WTC11 (cell line): Measurements from ENCODE around the gene SHISA6. TPM values are rescaled to one million over a fixed set of nuclear protein-coding genes. Genes with fewer than 3 reads are reported as not detected.

Source experiments
- ATAC-seq: fragments of 200-7000 bp; cut with Tn5 transposase; 2 replicates; pipeline ENCODE4 v1.10.0; 2021; ENCODE audit warnings: mild to moderate bottlenecking, moderate library complexity
- CTCF ChIA-PET: fragments of 300-600 bp; sonication (Branson Sonifier 250); formaldehyde crosslinking; loops from one replicate; lab custom pipeline; 2021; ENCODE audit warnings: antibody characterized with exemption; lab: Charles Lee
- POLR2A ChIA-PET: fragments of 350-600 bp; sonication (Branson Sonifier 250); formaldehyde crosslinking; loops from one replicate; lab custom pipeline; 2021; ENCODE audit warnings: antibody characterized with exemption; lab: Charles Lee
- DNase-seq: peaks from one replicate; pipeline ENCODE4 v3.0.0; 2021; ENCODE audit warnings: low spot score
- H3K27ac Mint-ChIP-seq: 2 replicates; pipeline ENCODE4 v1.8.0; 2021; ENCODE audit warnings: mixed read lengths
- H3K27me3 Mint-ChIP-seq: 2 replicates; pipeline ENCODE4 v1.8.0; 2021; ENCODE audit warnings: low read depth, mild to moderate bottlenecking, moderate library complexity, mixed read lengths
- H3K36me3 Mint-ChIP-seq: 2 replicates; pipeline ENCODE4 v1.8.0; 2021; ENCODE audit warnings: mixed read lengths
- H3K4me1 Mint-ChIP-seq: 2 replicates; pipeline ENCODE4 v1.8.0; 2022; ENCODE audit warnings: mixed read lengths
- H3K4me3 Mint-ChIP-seq: 2 replicates; pipeline ENCODE4 v1.8.0; 2021; ENCODE audit warnings: mild to moderate bottlenecking, moderate library complexity, mixed read lengths
- H3K9me3 Mint-ChIP-seq: 2 replicates; pipeline ENCODE4 v1.8.0; 2021; ENCODE audit warnings: mixed read lengths
- EMX1 ChIP-seq: fragments of 250-450 bp; sonication (Bioruptor Pico); IDR thresholded peaks from 2 replicates; pipeline ENCODE4 v1.8.0; 2021; ENCODE audit warnings: mild to moderate bottlenecking
- FOXK1 ChIP-seq: sonication (generic); formaldehyde crosslinking; IDR thresholded peaks from 2 replicates; pipeline ENCODE4 v1.8.0; 2022; ENCODE audit warnings: mild to moderate bottlenecking, moderate library complexity, missing genetic modification reagents
- FOXP1 ChIP-seq: sonication (generic); formaldehyde crosslinking; IDR thresholded peaks from 2 replicates; pipeline ENCODE4 v1.8.0; 2022; ENCODE audit warnings: missing genetic modification reagents, mild to moderate bottlenecking, moderate library complexity, borderline replicate concordance
- GABPB1 ChIP-seq: sonication (generic); formaldehyde crosslinking; IDR thresholded peaks from 2 replicates; pipeline ENCODE4 v1.8.1; 2023; ENCODE audit warnings: mild to moderate bottlenecking, missing genetic modification reagents
- JAZF1 ChIP-seq: fragments of 250-450 bp; sonication (Bioruptor Pico); IDR thresholded peaks from 2 replicates; pipeline ENCODE4 v1.9.0; 2021; ENCODE audit warnings: moderate library complexity, mild to moderate bottlenecking, inconsistent platforms
- NFYB ChIP-seq: sonication (generic); formaldehyde crosslinking; conservative IDR thresholded peaks from 2 replicates; pipeline ENCODE4 v1.8.0; 2022; ENCODE audit warnings: low read depth, missing genetic modification reagents
- OVOL2 ChIP-seq: fragments of 250-450 bp; sonication (Bioruptor Pico); IDR thresholded peaks from 2 replicates; pipeline ENCODE4 v1.9.0; 2021; ENCODE audit warnings: mild to moderate bottlenecking, borderline replicate concordance
- PRRX2 ChIP-seq: fragments of 250-450 bp; sonication (Bioruptor Pico); IDR thresholded peaks from 2 replicates; pipeline ENCODE4 v1.8.0; 2021; ENCODE audit warnings: mild to moderate bottlenecking
- SP1 ChIP-seq: sonication (generic); formaldehyde crosslinking; conservative IDR thresholded peaks from 2 replicates; pipeline ENCODE4 v1.8.1; 2022; ENCODE audit warnings: missing genetic modification reagents
- TEAD1 ChIP-seq: sonication (generic); formaldehyde crosslinking; IDR thresholded peaks from 2 replicates; pipeline ENCODE4 v1.8.0; 2022; ENCODE audit warnings: mild to moderate bottlenecking, missing genetic modification reagents
- ZBTB21 ChIP-seq: sonication (generic); formaldehyde crosslinking; IDR thresholded peaks from 2 replicates; pipeline ENCODE4 v1.8.1; 2023; ENCODE audit warnings: mild to moderate bottlenecking, missing genetic modification reagents, borderline replicate concordance
- ZNF138 ChIP-seq: sonication (generic); formaldehyde crosslinking; conservative IDR thresholded peaks from 2 replicates; pipeline ENCODE4 v1.8.1; 2022; ENCODE audit warnings: mild to moderate bottlenecking, moderate library complexity, missing genetic modification reagents
- ZNF219 ChIP-seq: sonication (generic); formaldehyde crosslinking; IDR thresholded peaks from 2 replicates; pipeline ENCODE4 v1.8.0; 2023; ENCODE audit warnings: missing genetic modification reagents, mild to moderate bottlenecking, borderline replicate concordance
- ZNF263 ChIP-seq: sonication (generic); formaldehyde crosslinking; IDR thresholded peaks from 2 replicates; pipeline ENCODE4 v1.8.1; 2022; ENCODE audit warnings: low read depth, mild to moderate bottlenecking, moderate library complexity, missing genetic modification reagents
- ZNF317 ChIP-seq: sonication (generic); formaldehyde crosslinking; IDR thresholded peaks from 2 replicates; pipeline ENCODE4 v1.8.1; 2023; ENCODE audit warnings: low read depth, mild to moderate bottlenecking, moderate library complexity, missing genetic modification reagents, borderline replicate concordance
- total RNA-seq: library from RNA; stranded (reverse); gene quantifications from 3 replicates; pipeline ENCODE4 v1.2.3, GENCODE V29; 2021
- TF ChIP-seq, protein P1 (sequence below): sonication (generic); formaldehyde crosslinking; IDR thresholded peaks from 2 replicates; pipeline ENCODE4 v1.8.0; 2023; ENCODE audit warnings: missing genetic modification reagents
- TF ChIP-seq, protein P2 (sequence below): sonication (generic); formaldehyde crosslinking; IDR thresholded peaks from 2 replicates; pipeline ENCODE4 v1.8.0; 2023; ENCODE audit warnings: mild to moderate bottlenecking, missing genetic modification reagents
- TF ChIP-seq, protein P3 (sequence below): fragments of 250-450 bp; sonication (Bioruptor Pico); IDR thresholded peaks from 2 replicates; pipeline ENCODE4 v1.9.0; 2021; ENCODE audit warnings: mild to moderate bottlenecking, borderline replicate concordance
- TF ChIP-seq, protein P4 (sequence below): sonication (generic); formaldehyde crosslinking; IDR thresholded peaks from 2 replicates; pipeline ENCODE4 v1.8.1; 2023; ENCODE audit warnings: mild to moderate bottlenecking, missing genetic modification reagents
- TF ChIP-seq, protein P5 (sequence below): sonication (generic); formaldehyde crosslinking; IDR thresholded peaks from 2 replicates; pipeline ENCODE4 v1.8.1; 2022; ENCODE audit warnings: mild to moderate bottlenecking, missing genetic modification reagents, moderate library complexity, borderline replicate concordance
- TF ChIP-seq, protein P6 (sequence below): fragments of 250-450 bp; sonication (Bioruptor Pico); IDR thresholded peaks from 2 replicates; pipeline ENCODE4 v1.9.0; 2021; ENCODE audit warnings: moderate library complexity, mild to moderate bottlenecking, inconsistent platforms, borderline replicate concordance

SHISA6 gene
- total RNA-seq, 1 experiment from 2014 or later, result 1.1 TPM

DNA sequence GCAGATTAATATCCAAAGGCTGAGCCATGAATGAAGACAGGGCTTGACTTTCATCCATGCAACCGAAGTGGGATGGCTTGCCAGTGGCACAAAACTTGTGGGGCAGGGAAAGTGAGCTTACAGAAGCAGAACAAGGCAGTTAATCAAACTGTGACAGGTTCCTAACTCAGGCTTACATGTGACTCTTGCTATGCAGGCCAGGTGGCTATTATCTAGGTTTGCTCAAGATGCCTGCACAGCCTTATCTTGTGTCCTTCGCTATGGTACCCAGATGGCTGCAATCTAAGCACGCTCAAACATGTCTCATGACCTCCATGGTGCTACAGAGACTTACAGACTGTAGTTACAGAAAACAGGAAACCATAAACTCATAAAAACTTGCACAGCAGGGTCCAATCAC lies 348.7 kb downstream of the SHISA6 start:
- TF ChIP-seq, protein P1, sequence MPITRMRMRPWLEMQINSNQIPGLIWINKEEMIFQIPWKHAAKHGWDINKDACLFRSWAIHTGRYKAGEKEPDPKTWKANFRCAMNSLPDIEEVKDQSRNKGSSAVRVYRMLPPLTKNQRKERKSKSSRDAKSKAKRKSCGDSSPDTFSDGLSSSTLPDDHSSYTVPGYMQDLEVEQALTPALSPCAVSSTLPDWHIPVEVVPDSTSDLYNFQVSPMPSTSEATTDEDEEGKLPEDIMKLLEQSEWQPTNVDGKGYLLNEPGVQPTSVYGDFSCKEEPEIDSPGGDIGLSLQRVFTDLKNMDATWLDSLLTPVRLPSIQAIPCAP, result no peak
- TF ChIP-seq FOXK1 (CRISPR knock-in tag) (no peak), NFYB (CRISPR knock-in tag) (no peak), OVOL2 (no peak), TEAD1 (CRISPR knock-in tag) (no peak), ZNF219 (CRISPR knock-in tag) (no peak), ZBTB21 (CRISPR knock-in tag) (no peak)
- TF ChIP-seq, protein P2, sequence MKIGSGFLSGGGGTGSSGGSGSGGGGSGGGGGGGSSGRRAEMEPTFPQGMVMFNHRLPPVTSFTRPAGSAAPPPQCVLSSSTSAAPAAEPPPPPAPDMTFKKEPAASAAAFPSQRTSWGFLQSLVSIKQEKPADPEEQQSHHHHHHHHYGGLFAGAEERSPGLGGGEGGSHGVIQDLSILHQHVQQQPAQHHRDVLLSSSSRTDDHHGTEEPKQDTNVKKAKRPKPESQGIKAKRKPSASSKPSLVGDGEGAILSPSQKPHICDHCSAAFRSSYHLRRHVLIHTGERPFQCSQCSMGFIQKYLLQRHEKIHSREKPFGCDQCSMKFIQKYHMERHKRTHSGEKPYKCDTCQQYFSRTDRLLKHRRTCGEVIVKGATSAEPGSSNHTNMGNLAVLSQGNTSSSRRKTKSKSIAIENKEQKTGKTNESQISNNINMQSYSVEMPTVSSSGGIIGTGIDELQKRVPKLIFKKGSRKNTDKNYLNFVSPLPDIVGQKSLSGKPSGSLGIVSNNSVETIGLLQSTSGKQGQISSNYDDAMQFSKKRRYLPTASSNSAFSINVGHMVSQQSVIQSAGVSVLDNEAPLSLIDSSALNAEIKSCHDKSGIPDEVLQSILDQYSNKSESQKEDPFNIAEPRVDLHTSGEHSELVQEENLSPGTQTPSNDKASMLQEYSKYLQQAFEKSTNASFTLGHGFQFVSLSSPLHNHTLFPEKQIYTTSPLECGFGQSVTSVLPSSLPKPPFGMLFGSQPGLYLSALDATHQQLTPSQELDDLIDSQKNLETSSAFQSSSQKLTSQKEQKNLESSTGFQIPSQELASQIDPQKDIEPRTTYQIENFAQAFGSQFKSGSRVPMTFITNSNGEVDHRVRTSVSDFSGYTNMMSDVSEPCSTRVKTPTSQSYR, result no peak
- TF ChIP-seq, protein P3, sequence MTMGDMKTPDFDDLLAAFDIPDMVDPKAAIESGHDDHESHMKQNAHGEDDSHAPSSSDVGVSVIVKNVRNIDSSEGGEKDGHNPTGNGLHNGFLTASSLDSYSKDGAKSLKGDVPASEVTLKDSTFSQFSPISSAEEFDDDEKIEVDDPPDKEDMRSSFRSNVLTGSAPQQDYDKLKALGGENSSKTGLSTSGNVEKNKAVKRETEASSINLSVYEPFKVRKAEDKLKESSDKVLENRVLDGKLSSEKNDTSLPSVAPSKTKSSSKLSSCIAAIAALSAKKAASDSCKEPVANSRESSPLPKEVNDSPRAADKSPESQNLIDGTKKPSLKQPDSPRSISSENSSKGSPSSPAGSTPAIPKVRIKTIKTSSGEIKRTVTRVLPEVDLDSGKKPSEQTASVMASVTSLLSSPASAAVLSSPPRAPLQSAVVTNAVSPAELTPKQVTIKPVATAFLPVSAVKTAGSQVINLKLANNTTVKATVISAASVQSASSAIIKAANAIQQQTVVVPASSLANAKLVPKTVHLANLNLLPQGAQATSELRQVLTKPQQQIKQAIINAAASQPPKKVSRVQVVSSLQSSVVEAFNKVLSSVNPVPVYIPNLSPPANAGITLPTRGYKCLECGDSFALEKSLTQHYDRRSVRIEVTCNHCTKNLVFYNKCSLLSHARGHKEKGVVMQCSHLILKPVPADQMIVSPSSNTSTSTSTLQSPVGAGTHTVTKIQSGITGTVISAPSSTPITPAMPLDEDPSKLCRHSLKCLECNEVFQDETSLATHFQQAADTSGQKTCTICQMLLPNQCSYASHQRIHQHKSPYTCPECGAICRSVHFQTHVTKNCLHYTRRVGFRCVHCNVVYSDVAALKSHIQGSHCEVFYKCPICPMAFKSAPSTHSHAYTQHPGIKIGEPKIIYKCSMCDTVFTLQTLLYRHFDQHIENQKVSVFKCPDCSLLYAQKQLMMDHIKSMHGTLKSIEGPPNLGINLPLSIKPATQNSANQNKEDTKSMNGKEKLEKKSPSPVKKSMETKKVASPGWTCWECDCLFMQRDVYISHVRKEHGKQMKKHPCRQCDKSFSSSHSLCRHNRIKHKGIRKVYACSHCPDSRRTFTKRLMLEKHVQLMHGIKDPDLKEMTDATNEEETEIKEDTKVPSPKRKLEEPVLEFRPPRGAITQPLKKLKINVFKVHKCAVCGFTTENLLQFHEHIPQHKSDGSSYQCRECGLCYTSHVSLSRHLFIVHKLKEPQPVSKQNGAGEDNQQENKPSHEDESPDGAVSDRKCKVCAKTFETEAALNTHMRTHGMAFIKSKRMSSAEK (CRISPR knock-in tag), result no peak
- TF ChIP-seq, all 79 proteins: peak for 0
- ChIA-PET CTCF (no interaction called here), POLR2A (no interaction called here)
- DNase-seq (no peak), ATAC-seq (no peak)
- H3K9me3 Mint-ChIP-seq, result peaks cover 88% of the 10 kb centered on the region
- no peak overlapping the region for H3K27ac Mint-ChIP-seq
- 0 out of 2 replicates have a peak, but pooled peaks cover 4% of the 10 kb centered on the region for H3K4me1 Mint-ChIP-seq
- H3K27me3 Mint-ChIP-seq, result peaks cover 4% of the 10 kb centered on the region; the same call in 1 of the 2 replicates
- no peak overlapping the region for H3K4me3 Mint-ChIP-seq
- H3K36me3 Mint-ChIP-seq, result peaks cover 56% of the 10 kb centered on the region

DNA sequence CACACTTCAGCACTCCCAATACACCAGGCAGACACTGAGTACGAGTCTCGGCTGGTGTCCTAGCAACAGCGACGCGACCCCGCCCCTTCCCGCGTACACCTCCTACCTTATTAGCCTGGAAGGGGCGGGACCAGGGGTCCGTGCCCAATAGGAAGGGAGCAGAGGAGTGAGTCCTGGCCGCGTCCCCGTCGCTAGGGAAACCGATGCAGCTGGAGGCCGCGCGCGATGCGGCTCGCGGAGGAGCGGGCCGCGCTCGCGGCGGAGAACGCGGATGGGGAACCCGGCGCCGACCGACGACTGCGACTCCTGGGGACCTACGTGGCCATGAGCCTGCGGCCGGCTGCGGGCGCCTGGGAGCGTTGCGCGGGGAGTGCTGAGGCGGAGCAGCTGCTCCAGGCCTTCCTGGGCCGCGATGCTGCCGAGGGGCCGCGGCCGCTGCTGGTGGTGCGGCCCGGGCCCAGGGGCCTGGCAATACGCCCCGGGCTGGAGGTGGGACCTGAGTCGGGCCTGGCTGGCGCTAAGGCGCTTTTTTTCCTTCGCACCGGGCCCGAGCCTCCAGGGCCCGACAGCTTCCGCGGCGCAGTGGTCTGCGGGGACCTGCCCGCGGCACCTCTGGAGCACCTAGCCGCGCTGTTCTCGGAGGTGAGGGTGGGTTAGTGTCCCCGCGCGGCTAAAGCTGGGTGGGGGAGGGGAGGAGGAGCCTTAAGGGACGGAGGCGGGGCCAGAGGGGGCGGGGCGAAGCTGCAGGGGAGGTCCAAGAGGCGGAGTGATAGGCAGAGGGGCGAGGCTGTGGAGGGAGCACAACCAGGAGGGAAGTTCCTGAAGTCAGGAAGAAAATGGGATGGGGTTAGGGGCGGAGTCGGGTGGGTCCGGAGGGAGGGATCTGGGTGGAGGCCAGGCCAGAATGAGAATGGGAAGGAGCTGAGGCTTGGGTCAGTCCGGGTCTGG lies 357.5 kb downstream of the SHISA6 start, which contains the start of gene DNAH9:
TSS of gene DNAH9 (plus strand) at position 197 of the 948 bp plus-strand sequence. CDS start at position 226, 29 bp downstream.
- Mint-ChIP-seq H3K27me3 (peaks cover 22% of the 10 kb centered on the region), H3K4me3 (peak within 1 kb of the TSS; percentile 67), H3K36me3 (peaks cover 21% of the 10 kb centered on the region), H3K9me3 (peaks cover 48% of the 10 kb centered on the region), H3K27ac (no peak within 1 kb of the TSS), H3K4me1 (peaks cover 5% of the 10 kb centered on the region)
- POLR2A ChIA-PET, result no interaction called here
- peak; percentile 93 for DNase-seq
- CTCF ChIA-PET, result interaction anchor here (2.1 kb wide), 1 partner anchor 46 kb away, joined by 8 read pairs; no protein-coding TSS in a partner anchor
- peak; percentile 96 for ATAC-seq
- TF ChIP-seq, protein P4, sequence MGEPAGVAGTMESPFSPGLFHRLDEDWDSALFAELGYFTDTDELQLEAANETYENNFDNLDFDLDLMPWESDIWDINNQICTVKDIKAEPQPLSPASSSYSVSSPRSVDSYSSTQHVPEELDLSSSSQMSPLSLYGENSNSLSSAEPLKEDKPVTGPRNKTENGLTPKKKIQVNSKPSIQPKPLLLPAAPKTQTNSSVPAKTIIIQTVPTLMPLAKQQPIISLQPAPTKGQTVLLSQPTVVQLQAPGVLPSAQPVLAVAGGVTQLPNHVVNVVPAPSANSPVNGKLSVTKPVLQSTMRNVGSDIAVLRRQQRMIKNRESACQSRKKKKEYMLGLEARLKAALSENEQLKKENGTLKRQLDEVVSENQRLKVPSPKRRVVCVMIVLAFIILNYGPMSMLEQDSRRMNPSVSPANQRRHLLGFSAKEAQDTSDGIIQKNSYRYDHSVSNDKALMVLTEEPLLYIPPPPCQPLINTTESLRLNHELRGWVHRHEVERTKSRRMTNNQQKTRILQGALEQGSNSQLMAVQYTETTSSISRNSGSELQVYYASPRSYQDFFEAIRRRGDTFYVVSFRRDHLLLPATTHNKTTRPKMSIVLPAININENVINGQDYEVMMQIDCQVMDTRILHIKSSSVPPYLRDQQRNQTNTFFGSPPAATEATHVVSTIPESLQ (CRISPR knock-in tag), result no peak
- TF ChIP-seq, protein P5, sequence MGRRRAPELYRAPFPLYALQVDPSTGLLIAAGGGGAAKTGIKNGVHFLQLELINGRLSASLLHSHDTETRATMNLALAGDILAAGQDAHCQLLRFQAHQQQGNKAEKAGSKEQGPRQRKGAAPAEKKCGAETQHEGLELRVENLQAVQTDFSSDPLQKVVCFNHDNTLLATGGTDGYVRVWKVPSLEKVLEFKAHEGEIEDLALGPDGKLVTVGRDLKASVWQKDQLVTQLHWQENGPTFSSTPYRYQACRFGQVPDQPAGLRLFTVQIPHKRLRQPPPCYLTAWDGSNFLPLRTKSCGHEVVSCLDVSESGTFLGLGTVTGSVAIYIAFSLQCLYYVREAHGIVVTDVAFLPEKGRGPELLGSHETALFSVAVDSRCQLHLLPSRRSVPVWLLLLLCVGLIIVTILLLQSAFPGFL, result no peak
- TF ChIP-seq, protein P6, sequence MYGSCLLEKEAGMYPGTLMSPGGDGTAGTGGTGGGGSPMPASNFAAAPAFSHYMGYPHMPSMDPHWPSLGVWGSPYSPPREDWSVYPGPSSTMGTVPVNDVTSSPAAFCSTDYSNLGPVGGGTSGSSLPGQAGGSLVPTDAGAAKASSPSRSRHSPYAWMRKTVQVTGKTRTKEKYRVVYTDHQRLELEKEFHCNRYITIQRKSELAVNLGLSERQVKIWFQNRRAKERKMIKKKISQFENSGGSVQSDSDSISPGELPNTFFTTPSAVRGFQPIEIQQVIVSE (CRISPR knock-in tag), result no peak
- TF ChIP-seq ZNF317 (CRISPR knock-in tag) (no peak), ZNF138 (no peak), ZNF263 (CRISPR knock-in tag) (no peak), GABPB1 (CRISPR knock-in tag) (no peak), PRRX2 (CRISPR knock-in tag) (no peak), EMX1 (CRISPR knock-in tag) (no peak), FOXP1 (CRISPR knock-in tag) (no peak), FOXK1 (CRISPR knock-in tag) (no peak), JAZF1 (CRISPR knock-in tag) (no peak), ZBTB21 (CRISPR knock-in tag) (no peak), SP1 (CRISPR knock-in tag) (no peak)
